ENCODE results near the gene CDK14. TPM values are rescaled to one million over a fixed set of nuclear protein-coding genes. Genes with fewer than 3 reads are reported as not detected.

Gene CDK14
- total and polyA plus RNA-seq, 2 donors (not counting 1 experiment from before 2014, with no cell fraction given): 42.1 to 167 TPM

DNA sequence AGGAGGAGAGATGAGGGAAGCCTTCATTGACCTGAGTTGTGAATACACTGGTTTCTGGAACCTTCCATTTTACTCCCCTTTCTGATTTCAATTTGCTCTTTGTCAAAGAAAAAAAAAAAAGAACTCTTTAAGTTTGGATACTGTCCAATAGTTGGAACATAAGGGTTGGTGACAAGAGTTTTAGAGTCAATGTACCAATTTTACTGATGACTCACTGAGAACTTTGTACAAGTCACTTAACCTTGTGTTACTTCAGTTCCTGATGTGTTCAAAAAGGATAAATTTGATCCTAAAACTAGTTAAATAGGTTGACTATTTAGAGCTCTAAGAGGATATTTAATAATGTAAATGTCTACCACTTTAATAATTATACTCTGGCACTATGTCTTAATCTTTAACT is 4.1 kb upstream of the CDK14 start:
- H3K4me3 ChIP-seq (ENCODE audit: control extremely low read depth in 1 of 5, extremely low read depth in 1 of 5, insufficient read depth in 1 of 5, low read depth in 2 of 5, low read length in 4 of 5): no peak overlapping the region
- H3K27me3 ChIP-seq (replicated peaks in 1 of 4; ENCODE audit: control extremely low read depth in 1 of 4, control insufficient read depth in 3 of 4, insufficient read depth in 4 of 4, low read length in 3 of 4): no peaks in the 10 kb centered on the region
- H3K9ac ChIP-seq (ENCODE audit: low read length): no peak overlapping the region
- H3K36me3 ChIP-seq (replicated peaks in 1 of 2; ENCODE audit: control extremely low read depth in 1 of 2, control insufficient read depth in 1 of 2, extremely low read depth in 1 of 2, insufficient read depth in 2 of 2, low read length in 1 of 2): no peaks in the 10 kb centered on the region
- TF ChIP-seq, protein P1, sequence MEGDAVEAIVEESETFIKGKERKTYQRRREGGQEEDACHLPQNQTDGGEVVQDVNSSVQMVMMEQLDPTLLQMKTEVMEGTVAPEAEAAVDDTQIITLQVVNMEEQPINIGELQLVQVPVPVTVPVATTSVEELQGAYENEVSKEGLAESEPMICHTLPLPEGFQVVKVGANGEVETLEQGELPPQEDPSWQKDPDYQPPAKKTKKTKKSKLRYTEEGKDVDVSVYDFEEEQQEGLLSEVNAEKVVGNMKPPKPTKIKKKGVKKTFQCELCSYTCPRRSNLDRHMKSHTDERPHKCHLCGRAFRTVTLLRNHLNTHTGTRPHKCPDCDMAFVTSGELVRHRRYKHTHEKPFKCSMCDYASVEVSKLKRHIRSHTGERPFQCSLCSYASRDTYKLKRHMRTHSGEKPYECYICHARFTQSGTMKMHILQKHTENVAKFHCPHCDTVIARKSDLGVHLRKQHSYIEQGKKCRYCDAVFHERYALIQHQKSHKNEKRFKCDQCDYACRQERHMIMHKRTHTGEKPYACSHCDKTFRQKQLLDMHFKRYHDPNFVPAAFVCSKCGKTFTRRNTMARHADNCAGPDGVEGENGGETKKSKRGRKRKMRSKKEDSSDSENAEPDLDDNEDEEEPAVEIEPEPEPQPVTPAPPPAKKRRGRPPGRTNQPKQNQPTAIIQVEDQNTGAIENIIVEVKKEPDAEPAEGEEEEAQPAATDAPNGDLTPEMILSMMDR (IDR thresholded peaks at IDR 0.05): no peak
- TF ChIP-seq EZH2 (IDR thresholded peaks at IDR 0.05; ENCODE audit: borderline replicate concordance, insufficient read depth, low read depth, low read length, poor library complexity, severe bottlenecking): no peak
- no peaks in the 10 kb centered on the region for H4K20me1 ChIP-seq (ENCODE audit: control insufficient read depth, insufficient read depth, low read length, poor library complexity, severe bottlenecking)
- Mint-ChIP-seq H3K27ac (no peak overlapping the region), H3K4me3 (no peak overlapping the region), H3K9me3 (ENCODE audit: insufficient read depth) (no peaks in the 10 kb centered on the region), H3K27me3 (no peaks in the 10 kb centered on the region), H3K4me1 (peaks cover 25% of the 10 kb centered on the region)
- H3K4me1 ChIP-seq (ENCODE audit: control insufficient read depth in 2 of 2, insufficient read depth in 2 of 2, low read length in 2 of 2): peaks cover 11 to 15% of the 10 kb centered on the region in 2 donors
- no peaks in the 10 kb centered on the region for H3K9me3 ChIP-seq (ENCODE audit: control extremely low read depth in 1 of 3, control insufficient read depth in 2 of 3, insufficient read depth in 1 of 3, low read length in 2 of 3)
- ATAC-seq (ENCODE audit: low read depth) (no peak), DNase-seq (no peak)
- no peak overlapping the region for H3K27ac ChIP-seq (ENCODE audit: low read length in 2 of 2)
- intact Hi-C loops (cut with micrococcal nuclease): loop anchor here (5.0 to 10.0 kb wide), 2 partner anchors 245 to 347 kb away; partner anchors contain the start of genes CFAP69 and GTPBP10
- H3K4me2 ChIP-seq (replicated peaks; ENCODE audit: low read depth, low read length, poor library complexity, severe bottlenecking): no peak overlapping the region
- H3K79me2 ChIP-seq (ENCODE audit: control insufficient read depth, insufficient read depth, low read length): peaks cover 6% of the 10 kb centered on the region
- ChIA-PET CTCF (interaction anchor here (0.7 to 2.1 kb wide), 4 partner anchors 16 to 1362 kb away, joined by 3 to 4 read pairs (median 3); no protein-coding TSS in a partner anchor), POLR2A (no interaction called here)
- H2AFZ ChIP-seq (ENCODE audit: insufficient read depth, low read depth, low read length, poor library complexity, severe bottlenecking): no peak overlapping the region

DNA sequence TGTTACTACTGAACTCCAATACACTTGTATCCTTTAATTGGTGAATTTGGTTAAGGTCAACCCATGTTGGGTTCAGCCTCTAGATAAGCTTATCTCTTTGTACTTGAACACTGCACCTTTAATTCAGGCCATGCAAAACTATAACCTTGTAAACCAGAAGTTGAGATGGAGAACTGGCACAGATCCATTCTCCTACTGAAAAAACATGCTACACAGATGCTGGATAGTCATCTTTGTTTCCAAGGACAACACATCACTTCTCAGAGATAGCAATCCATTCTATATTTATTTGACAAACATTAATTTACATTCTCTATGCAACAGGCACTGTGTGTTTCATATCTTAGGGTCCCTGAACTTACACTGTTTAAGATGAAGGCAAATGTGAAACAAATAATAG is 2.9 kb upstream of the CDK14 start:
- Histone ChIP-seq H3K27ac (ENCODE audit: low read length in 2 of 2) (no peak overlapping the region), H2AFZ (ENCODE audit: insufficient read depth, low read depth, low read length, poor library complexity, severe bottlenecking) (no peak overlapping the region), H4K20me1 (ENCODE audit: control insufficient read depth, insufficient read depth, low read length, poor library complexity, severe bottlenecking) (no peaks in the 10 kb centered on the region), H3K9ac (ENCODE audit: low read length) (no peak overlapping the region), H3K4me1 (ENCODE audit: control insufficient read depth in 2 of 2, insufficient read depth in 2 of 2, low read length in 2 of 2) (peaks cover 23 to 26% of the 10 kb centered on the region in 2 donors), H3K4me3 (ENCODE audit: control extremely low read depth in 1 of 5, extremely low read depth in 1 of 5, insufficient read depth in 1 of 5, low read depth in 2 of 5, low read length in 4 of 5) (no peak overlapping the region), H3K27me3 (replicated peaks in 1 of 4; ENCODE audit: control extremely low read depth in 1 of 4, control insufficient read depth in 3 of 4, insufficient read depth in 4 of 4, low read length in 3 of 4) (no peaks in the 10 kb centered on the region), H3K36me3 (replicated peaks in 1 of 2; ENCODE audit: control extremely low read depth in 1 of 2, control insufficient read depth in 1 of 2, extremely low read depth in 1 of 2, insufficient read depth in 2 of 2, low read length in 1 of 2) (no peaks in the 10 kb centered on the region), H3K9me3 (ENCODE audit: control extremely low read depth in 1 of 3, control insufficient read depth in 2 of 3, insufficient read depth in 1 of 3, low read length in 2 of 3) (no peaks in the 10 kb centered on the region), H3K4me2 (replicated peaks; ENCODE audit: low read depth, low read length, poor library complexity, severe bottlenecking) (no peak overlapping the region), H3K79me2 (ENCODE audit: control insufficient read depth, insufficient read depth, low read length) (peaks cover 16% of the 10 kb centered on the region)
- H3K27me3 Mint-ChIP-seq: no peaks in the 10 kb centered on the region
- CTCF ChIA-PET: interaction anchor here (1.1 to 2.1 kb wide), 3 partner anchors 17 to 441 kb away, joined by 3 to 4 read pairs (median 3); no protein-coding TSS in a partner anchor
- no peaks in the 10 kb centered on the region for H3K9me3 Mint-ChIP-seq (ENCODE audit: insufficient read depth)
- DNase-seq (no peak), ATAC-seq (ENCODE audit: low read depth) (no peak)
- intact Hi-C loops (cut with micrococcal nuclease): loop anchor here (5.0 to 10.0 kb wide), 2 partner anchors 246 to 348 kb away; partner anchors contain the start of genes CFAP69 and GTPBP10
- H3K27ac Mint-ChIP-seq: no peak overlapping the region
- POLR2A ChIA-PET: interaction anchor here (0.6 kb wide), 1 partner anchor 118 kb away, joined by 3 read pairs; no protein-coding TSS in a partner anchor
- no peak for TF ChIP-seq EZH2 (IDR thresholded peaks at IDR 0.05; ENCODE audit: borderline replicate concordance, insufficient read depth, low read depth, low read length, poor library complexity, severe bottlenecking)
- TF ChIP-seq, protein P1 (IDR thresholded peaks at IDR 0.05): no peak
- no peak overlapping the region for H3K4me3 Mint-ChIP-seq
- peaks cover 35% of the 10 kb centered on the region for H3K4me1 Mint-ChIP-seq
